Measurements from ENCODE around the gene CDCA4.
A peak's percentile ranks its signal among the peaks of the same experiment; 100 is the strongest.

Gene CDCA4

GRCh38 chr14:104989236-104989950 lies 31.5 kb downstream of the CDCA4 start:
- DNase-seq (ENCODE audit: low read depth) = no peak
- H3K4me3 ChIP-seq (ENCODE audit: low read depth, low read length) = no peak overlapping the region
- TF ChIP-seq POLR2A (IDR thresholded peaks at IDR 0.05; ENCODE audit: extremely low read depth, insufficient read length) (no peak), CTCF (IDR thresholded peaks at IDR 0.05; ENCODE audit: low read depth, low read length) (no peak), MYC (IDR thresholded peaks at IDR 0.05; ENCODE audit: low read depth, low read length) (no peak), MAX (IDR thresholded peaks at IDR 0.05; ENCODE audit: low read depth, low read length) (no peak)

- no peak for TF ChIP-seq MYC (IDR thresholded peaks at IDR 0.05; ENCODE audit: low read depth, low read length)
- no peak for TF ChIP-seq MAX (IDR thresholded peaks at IDR 0.05; ENCODE audit: low read depth, low read length)
- no peak for TF ChIP-seq CTCF (IDR thresholded peaks at IDR 0.05; ENCODE audit: low read depth, low read length)
- TF ChIP-seq POLR2A (IDR thresholded peaks at IDR 0.05; ENCODE audit: extremely low read depth, insufficient read length) = no peak
- no peak for DNase-seq (ENCODE audit: low read depth)
- H3K4me3 ChIP-seq (ENCODE audit: low read depth, low read length) = peak overlapping the region; percentile 52
These were observed 34.3 kb downstream of the CDCA4 start for GRCh38 chr14:104986487-104987164.

- peak; percentile 60 for TF ChIP-seq POLR2A (IDR thresholded peaks at IDR 0.05; ENCODE audit: extremely low read depth, insufficient read length)
- TF ChIP-seq CTCF (IDR thresholded peaks at IDR 0.05; ENCODE audit: low read depth, low read length) = no peak
- TF ChIP-seq MYC (IDR thresholded peaks at IDR 0.05; ENCODE audit: low read depth, low read length) = no peak
- TF ChIP-seq MAX (IDR thresholded peaks at IDR 0.05; ENCODE audit: low read depth, low read length) = peak; percentile 37; the same call in 1 of the 2 replicates
- DNase-seq (ENCODE audit: low read depth) = peak; percentile 90
- H3K4me3 ChIP-seq (ENCODE audit: low read depth, low read length) = peak within 1 kb of the TSS; percentile 52
These were observed 35.0 kb downstream of the CDCA4 start, which contains the start of gene CLBA1 for GRCh38 chr14:104985675-104986486. TSS of gene CLBA1 (plus strand) at chr14:104985788. CDS start at chr14:104986432, 644 bp downstream.

GRCh38 chr14:104984056-104984894 lies 36.6 kb downstream of the CDCA4 start:
- no peak for TF ChIP-seq CTCF (IDR thresholded peaks at IDR 0.05; ENCODE audit: low read depth, low read length)
- TF ChIP-seq MAX (IDR thresholded peaks at IDR 0.05; ENCODE audit: low read depth, low read length) = no peak
- no peak for TF ChIP-seq MYC (IDR thresholded peaks at IDR 0.05; ENCODE audit: low read depth, low read length)
- TF ChIP-seq POLR2A (IDR thresholded peaks at IDR 0.05; ENCODE audit: extremely low read depth, insufficient read length) = no peak
- DNase-seq (ENCODE audit: low read depth) = no peak
- H3K4me3 ChIP-seq (ENCODE audit: low read depth, low read length) = no peak overlapping the region

GRCh38 chr14:104983231-104983721 lies 37.6 kb downstream of the CDCA4 start:
- no peak for DNase-seq (ENCODE audit: low read depth)
- no peak for TF ChIP-seq MYC (IDR thresholded peaks at IDR 0.05; ENCODE audit: low read depth, low read length)
- TF ChIP-seq CTCF (IDR thresholded peaks at IDR 0.05; ENCODE audit: low read depth, low read length) = no peak
- no peak for TF ChIP-seq POLR2A (IDR thresholded peaks at IDR 0.05; ENCODE audit: extremely low read depth, insufficient read length)
- TF ChIP-seq MAX (IDR thresholded peaks at IDR 0.05; ENCODE audit: low read depth, low read length) = no peak
- H3K4me3 ChIP-seq (ENCODE audit: low read depth, low read length) = no peak overlapping the region

Measured in NB4 (cell line).